ENCODE results near the gene DUOX1. TPM values are rescaled to one million over a fixed set of nuclear protein-coding genes. Genes with fewer than 3 reads are reported as not detected.

Gene DUOX1
- total and polyA plus RNA-seq, 11 donors: 0.11 to 1.6 (median 0.52) TPM

DNA sequence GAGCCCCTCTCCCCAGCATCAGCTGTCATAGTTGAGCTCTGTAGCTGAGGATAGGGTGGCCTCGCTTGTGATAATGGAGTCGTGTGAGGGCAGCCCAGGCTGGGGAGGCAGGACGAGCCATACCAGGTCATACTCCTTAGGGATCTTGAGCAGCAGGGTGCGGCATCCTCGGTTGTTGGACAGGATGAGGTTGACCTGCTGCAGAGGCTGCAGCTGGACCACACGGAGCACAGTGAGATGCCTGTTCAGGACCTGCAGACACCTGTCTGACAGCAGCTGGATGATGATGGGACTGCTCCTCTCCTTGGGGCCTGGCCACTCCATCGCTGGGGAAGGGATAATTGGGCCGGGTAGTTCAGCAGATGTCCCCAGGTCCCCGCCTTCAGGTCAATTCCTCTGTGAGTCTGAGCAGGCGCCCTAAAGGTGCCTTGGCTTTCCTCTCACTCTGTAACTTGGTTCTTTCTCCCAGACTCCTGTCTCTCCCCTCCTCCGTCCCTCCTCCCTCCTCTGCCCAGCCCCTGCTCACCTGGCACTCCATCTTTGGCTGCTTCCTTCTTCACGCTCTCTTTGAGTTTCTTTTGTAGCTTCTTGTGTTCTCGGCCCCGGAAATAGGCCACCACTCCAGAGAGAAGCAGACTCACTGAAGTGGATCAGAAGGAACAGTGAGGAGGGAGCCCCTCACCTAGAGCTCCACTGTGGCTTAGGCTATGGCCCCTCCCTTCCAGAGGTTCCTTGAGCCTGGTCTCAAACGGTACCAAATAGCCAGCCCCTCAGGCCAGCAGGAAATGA, 23.6 kb upstream of the DUOX1 start:
- Histone ChIP-seq H3K9me3 (no peaks in the 10 kb centered on the region), H3K27me3 (peaks cover 0 to 30% (median 10%) of the 10 kb centered on the region in 9 donors)

DNA sequence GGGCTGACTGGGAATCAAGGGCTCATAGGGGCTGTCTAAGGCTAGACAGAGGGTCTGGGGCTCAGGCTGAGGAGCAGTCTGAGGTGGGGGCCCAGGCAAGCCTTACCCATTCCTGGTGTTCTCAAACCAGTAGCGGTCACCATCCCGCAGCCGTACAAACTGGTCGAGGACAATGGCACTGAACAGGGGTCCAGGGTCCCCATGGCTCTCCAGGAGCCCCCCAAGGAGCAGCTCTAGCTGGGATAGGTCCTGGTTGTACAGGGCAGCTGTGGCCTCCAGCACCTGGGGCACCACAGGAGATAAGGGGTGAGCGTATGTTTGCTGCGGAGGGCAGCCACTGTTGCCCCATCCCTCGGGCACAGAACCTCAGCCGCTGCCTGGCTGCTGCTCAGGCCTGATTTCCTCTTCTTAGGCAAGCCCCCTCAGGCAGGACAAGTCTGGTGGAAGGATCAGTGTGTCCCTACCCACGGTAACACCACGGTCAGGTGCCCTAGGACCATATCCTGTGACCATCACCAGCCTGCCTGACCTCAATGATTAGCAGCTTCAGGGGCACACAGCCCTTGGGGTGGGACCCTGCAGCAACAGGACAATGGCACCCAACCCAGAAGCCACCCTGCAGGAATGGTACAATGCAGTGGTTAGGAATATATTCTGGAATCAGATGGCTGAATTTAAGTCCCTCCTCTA, 21.7 kb upstream of the DUOX1 start:
- Histone ChIP-seq H3K4me3 (no peak overlapping the region), H3K27ac (no peak overlapping the region), H3K36me3 (no peaks in the 10 kb centered on the region), H3K9me3 (no peaks in the 10 kb centered on the region), H3K27me3 (peaks cover 18 to 49% (median 28%) of the 10 kb centered on the region in 9 donors), H3K4me1 (peaks cover 3 to 18% (median 6%) of the 10 kb centered on the region in 12 donors)
- WGBS, 4 donors: 92 to 94% (median 93%) methylated on average over 8 to 10 of the region's 10 CpGs
- TF ChIP-seq, protein P1, sequence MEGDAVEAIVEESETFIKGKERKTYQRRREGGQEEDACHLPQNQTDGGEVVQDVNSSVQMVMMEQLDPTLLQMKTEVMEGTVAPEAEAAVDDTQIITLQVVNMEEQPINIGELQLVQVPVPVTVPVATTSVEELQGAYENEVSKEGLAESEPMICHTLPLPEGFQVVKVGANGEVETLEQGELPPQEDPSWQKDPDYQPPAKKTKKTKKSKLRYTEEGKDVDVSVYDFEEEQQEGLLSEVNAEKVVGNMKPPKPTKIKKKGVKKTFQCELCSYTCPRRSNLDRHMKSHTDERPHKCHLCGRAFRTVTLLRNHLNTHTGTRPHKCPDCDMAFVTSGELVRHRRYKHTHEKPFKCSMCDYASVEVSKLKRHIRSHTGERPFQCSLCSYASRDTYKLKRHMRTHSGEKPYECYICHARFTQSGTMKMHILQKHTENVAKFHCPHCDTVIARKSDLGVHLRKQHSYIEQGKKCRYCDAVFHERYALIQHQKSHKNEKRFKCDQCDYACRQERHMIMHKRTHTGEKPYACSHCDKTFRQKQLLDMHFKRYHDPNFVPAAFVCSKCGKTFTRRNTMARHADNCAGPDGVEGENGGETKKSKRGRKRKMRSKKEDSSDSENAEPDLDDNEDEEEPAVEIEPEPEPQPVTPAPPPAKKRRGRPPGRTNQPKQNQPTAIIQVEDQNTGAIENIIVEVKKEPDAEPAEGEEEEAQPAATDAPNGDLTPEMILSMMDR (IDR thresholded peaks at IDR 0.05): no peak
- TF ChIP-seq POLR2A (IDR thresholded peaks at IDR 0.05): no peak
- intact Hi-C loops (cut with DNase I): no loop called here
- no peak for DNase-seq
- no peak for ATAC-seq

More for the DNA sequence above, 23.6 kb upstream of the DUOX1 start:
- TF ChIP-seq, protein P1 (IDR thresholded peaks at IDR 0.05): no peak
- TF ChIP-seq POLR2A (IDR thresholded peaks at IDR 0.05): no peak
- 75 to 82% (median 79%) methylated on average over 12 to 15 of the region's 15 CpGs for WGBS, 4 donors
- ATAC-seq (no peak), DNase-seq (no peak)
- H3K27ac ChIP-seq: no peak overlapping the region
- no peaks in the 10 kb centered on the region for H3K4me1 ChIP-seq
- intact Hi-C loops (cut with DNase I): no loop called here
- no peaks in the 10 kb centered on the region for H3K36me3 ChIP-seq
- H3K4me3 ChIP-seq: no peak overlapping the region

DNA sequence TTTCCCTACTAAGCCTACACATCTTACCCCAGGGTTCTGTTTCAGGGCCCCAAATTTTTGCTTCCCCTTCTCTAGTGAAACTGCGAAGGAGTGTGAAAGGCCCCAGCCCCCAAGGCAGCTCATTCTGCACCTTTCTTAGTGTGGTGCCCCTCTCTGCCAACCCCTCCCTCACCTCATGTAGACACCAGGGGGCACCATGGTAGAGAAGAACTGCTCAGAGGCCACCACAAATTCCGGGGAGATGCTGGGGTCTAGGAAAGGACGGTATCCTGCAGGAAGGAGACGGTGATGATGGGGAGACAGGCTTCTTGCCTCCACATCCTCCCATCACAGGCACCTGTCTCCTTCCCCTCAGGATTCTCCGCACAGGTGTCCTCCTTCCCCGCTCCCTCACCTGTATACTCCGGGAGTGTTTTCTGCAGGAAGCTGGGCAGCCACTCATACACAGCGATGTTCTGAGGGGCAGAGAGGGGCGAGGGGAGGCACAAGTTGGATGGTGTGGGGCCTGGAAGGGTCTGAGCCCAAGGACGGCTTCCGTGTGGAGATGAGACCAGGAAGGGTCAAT, 19.5 kb upstream of the DUOX1 start:
- intact Hi-C loops (cut with DNase I): loop anchor here in 3 of 10 donors (10.0 kb wide), 4 partner anchors 46 to 146 kb away; no protein-coding TSS in a partner anchor
- TF ChIP-seq, protein P1 (IDR thresholded peaks at IDR 0.05): no peak
- TF ChIP-seq POLR2A (IDR thresholded peaks at IDR 0.05): no peak

More for the DNA sequence above, 19.5 kb upstream of the DUOX1 start:
- Histone ChIP-seq H3K4me3 (no peak overlapping the region), H3K9me3 (no peaks in the 10 kb centered on the region), H3K36me3 (no peaks in the 10 kb centered on the region), H3K4me1 (peaks cover 3 to 30% (median 12%) of the 10 kb centered on the region in 12 donors), H3K27me3 (peaks cover 37 to 71% (median 51%) of the 10 kb centered on the region in 9 donors), H3K27ac (no peak overlapping the region)
- DNase-seq (no peak), ATAC-seq (no peak)
- 46 to 70% (median 53%) methylated on average over 11 of the region's 11 CpGs for WGBS, 4 donors
